Renal pelvis (tissue), 4 donors: ENCODE data around the gene CYBRD1. TPM values are rescaled to one million over a fixed set of nuclear protein-coding genes. Genes with fewer than 3 reads are reported as not detected.
"Not testable (repeated sequence)": the region's sequence is repeated elsewhere in the genome, so short reads cannot be mapped to it uniquely, and the experiment has no call there.

Experiments used
- DNase-seq: peaks from one replicate; pipeline ENCODE4 v3.0.0-alpha.2; 2013
- polyA plus RNA-seq, 3 donors: library from polyadenylated mRNA; unstranded; fragments of 120-200 nt; gene quantifications; one replicate each; pipeline ENCODE4 v1.2.1, GENCODE V29; 2013; ENCODE audit not compliant: insufficient read length in 3 of 3

Gene CYBRD1
- polyA plus RNA-seq, 3 donors: 34.0 to 40.3 (median 36.0) TPM

DNA sequence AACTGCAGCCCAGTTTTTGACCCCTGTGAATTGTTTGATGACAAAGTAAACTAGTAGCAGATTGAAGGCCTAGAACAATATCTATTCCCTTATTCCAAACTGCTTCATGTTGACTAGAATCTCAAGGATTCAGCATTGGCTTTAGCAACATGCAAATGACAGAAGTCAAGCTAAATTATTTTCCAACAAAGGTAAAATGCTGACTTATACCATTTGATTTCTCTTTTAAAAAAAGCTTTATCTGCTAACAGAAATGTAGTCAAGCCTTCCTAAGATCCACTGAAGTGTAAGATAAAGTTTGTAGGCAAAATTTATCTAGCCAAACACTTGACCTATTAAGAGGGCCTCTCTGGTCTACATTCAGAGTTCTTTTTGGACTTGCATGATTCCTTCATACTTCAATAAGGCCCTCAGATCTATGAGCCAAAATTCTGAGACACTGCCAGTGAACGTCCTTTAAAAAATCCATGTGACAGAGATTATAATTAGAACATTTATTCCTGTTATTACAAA is 9.5 kb upstream of the CYBRD1 start:
- no peak for DNase-seq

DNA sequence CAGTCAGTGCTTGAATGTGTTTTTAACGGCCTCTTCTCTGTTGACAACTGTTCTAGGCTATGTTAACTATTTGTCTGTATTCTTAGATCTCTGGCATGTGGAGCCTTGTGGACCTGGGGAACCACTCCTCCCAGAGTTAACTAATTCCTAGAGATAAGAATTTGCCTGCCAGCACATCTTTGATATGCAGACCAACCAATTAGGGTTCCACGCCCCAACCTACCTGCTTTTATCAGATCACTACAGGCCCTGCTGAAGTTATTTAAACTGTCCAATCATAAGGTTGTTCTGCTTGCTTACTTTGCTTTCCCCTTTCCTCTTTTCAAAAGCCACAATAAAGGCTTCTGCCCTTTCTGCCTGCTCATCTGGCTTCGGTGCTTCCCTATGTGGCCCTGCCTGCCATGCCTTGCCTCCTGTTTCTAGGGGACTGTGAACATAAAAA is 8.5 kb upstream of the CYBRD1 start:
- no peak for DNase-seq

DNA sequence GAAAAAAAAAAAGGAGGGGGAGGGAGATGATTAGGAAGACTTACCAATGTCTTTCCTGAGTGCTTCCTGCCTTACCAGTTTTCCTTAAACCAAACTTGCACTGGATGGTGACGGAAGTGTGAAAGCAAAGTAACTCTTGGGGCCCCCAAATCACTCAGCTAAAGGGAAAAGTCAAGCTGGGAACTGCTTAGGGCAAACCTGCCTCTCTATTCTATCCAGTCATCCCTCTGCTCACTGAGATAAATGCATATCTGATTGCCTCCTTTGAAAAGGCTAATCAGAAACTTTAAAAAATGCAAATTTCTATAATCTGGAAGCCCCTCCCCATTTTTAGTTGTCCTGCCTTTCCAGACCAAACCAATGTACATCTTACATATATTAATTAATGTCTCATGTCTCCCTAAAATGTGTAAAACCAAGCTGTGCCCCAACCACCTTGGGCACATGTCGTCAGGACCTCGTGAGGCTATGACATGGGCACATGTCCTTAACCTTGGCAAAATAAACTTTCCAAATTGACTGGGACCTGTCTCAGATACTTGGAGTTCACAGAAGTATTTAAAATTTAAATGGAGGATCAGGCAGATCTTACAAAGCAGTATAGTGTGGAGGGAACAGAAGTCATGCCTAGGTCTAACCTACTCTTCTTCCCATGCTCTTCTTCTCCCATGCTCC is 7.2 kb upstream of the CYBRD1 start:
- DNase-seq: no peak

DNA sequence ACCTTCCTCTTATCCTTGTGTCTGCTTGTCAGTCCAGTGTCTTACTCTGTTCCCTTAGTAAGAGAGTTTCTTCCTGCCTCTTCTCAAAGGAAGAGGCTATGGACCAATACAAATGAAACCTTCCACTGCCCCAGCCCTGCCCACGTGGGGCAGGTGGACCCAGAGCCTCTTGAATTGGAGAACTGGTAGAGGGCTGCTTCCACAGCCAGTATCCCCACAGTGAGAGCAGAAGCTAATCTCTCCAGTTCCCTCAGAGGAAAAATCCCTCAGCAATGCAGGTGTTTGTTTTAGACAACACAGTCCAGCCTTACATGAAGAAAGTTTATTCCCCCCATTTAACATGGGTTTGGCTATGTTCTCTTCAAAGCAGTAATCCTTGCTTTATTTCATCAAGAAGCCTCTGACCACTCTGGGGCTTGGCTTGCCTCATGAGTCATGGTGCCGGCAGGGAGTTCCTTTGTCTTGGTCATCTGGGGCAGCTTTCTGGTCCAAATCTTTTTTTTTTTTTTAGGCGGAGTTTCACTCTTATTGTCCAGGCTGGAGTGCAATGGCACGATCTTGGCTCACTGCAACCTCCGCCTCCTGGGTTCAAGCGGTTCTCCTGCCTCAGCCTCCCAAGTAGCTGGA is 6.5 kb upstream of the CYBRD1 start:
- no peak for DNase-seq

DNA sequence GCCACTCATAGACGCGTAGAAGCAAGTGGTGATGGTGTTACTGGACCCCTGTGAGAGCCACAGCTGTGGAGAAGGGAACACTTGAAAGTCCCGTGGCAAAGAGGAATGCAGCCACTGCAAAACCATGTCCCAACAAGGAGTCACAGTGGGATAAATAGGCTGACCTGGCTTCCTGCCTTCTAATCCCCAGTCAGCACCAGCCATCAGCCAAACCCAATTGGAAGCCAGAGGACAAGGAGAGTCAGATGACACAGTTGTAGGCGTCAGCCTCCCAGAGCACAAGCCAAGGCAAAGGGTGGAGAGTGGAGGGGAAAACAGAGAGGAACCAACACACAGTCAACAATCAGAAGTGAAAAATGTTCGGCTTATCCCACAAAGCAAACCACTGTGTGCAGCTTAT is 5.5 kb upstream of the CYBRD1 start:
- DNase-seq: no peak

DNA sequence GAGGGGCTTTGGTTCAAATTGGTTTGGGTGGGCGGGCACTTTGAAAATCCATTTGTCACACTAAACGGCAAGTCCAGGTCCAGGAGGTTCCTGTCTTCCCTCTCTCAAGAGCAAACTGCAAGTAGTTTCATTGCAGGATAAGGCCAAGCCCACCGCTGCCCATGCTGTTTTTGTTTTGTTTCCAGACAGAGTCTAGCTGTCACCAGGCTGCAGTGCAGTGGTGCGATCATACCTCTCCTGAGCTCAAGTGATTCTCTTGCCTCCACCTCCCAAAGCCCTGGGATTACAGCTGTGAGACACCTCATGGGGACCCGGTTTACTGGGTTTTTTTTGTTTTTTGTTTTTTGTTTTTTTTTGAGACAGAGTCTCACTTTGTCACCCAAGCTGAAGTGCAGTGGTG is 1.8 kb upstream of the CYBRD1 start:
- no peak for DNase-seq

DNA sequence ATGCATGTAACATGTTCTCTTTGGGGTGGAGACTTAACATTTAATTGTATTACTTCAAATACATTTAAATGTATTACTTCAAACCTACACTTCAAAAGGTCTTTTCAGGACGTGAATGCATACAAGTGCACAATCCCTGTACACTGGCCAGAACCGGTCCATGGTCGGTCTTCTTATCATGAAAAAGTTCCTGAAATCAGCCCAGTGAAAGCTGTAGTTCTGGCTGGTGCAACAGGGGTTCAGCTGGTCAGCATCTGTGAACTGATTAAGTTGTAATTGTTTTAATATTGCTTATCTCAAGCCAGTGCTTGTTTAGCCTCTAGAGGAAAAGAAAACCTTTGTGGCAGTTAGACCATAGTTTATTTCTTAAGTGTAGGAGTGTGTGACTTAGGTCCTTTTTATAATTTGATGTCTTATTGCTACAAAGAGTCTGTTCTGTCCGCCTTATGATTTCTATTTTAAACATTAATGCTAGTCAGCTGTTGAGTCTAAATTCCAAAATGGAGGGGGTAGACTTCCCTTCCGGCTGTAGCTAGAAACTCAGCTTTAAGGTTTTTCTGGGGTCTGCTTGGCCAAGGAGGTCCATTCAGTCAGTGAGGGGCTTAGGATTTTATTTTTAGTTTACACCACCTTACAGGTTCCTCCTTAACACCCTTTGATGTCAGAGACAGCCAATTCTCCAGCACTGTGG is 768 bp upstream of the CYBRD1 start:
- peak; percentile 12 for DNase-seq

DNA sequence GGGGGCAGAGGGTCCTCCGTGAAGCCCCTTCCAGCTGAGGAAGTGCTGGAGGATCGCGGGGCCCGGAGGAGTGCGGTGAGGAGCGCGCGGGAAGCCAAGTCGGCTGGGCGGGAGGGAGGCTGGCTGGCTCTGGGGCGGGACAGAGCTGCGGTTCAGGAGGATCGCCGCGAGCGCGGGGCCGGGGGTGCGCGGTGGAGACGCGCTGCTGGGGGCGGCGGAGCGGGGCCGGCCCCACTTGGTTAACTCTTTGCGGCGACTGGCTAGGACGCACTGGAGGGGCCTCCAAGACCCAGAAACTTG is 464 bp downstream of the CYBRD1 start:
- DNase-seq: peak; percentile 37

DNA sequence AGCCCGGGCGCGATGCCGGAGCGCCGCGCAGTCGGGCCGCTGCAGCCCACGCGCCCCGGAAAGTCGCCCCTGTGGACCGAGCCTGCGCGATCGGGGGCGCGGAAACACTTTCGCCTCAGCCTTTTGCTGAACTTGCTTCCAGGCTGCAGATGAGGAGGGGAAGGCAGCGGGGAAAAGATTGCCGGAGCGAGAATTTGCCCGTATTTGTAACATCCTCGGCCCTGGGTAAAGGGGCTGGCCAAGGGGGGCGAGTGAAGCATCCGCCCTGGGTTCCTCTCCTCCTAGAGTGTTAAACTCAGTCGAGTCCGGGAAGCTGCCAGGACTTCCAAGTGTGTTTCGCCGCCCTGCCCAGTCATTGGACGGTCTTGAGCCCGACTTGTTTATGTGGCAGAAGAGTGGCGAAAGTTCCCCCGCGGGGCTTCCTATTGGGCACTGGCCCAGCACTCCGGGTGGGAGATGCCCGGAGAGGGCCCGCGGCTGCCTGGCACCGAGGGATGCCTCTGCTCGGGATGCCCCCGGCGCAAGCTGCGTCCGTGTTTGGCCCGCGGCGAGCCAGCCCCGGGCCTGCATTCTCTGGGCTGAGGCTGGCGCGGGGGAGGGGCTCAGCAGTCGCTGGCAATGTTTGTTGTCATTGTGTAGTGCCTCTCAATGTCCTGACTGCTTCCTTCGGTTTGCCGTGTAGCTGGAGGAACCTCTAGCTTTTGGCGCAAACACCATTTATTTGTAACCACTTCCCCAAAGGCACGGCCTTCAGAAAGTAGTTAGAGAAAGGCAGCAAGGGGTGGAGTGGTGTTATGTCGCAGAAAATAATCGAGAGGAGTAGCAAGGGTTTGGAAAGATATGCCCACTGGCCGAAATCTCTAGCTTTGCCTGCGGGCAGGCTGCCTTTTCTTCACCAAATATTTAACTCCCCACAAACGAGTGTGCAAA is 1.1 kb downstream of the CYBRD1 start:
- DNase-seq: peak; percentile 67

DNA sequence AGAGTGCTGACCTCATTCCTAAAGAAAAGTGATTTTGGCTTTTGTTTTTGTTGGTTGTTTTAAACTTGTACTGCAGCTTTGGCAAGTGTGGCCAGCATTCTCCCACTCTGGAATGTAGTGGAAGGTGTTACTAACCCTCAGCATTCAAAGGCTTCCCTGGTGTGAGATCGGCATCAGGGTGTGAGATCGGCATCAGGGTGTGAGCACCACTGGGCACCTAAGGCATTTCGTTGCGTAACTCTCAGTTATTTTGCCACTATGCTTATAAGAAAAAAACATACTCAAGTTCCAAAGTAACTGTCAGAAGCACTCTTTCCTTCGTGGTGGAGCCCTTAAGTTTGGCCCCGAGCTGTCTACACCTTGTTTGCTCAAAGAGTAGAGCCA is 1.7 kb downstream of the CYBRD1 start:
- no peak for DNase-seq

DNA sequence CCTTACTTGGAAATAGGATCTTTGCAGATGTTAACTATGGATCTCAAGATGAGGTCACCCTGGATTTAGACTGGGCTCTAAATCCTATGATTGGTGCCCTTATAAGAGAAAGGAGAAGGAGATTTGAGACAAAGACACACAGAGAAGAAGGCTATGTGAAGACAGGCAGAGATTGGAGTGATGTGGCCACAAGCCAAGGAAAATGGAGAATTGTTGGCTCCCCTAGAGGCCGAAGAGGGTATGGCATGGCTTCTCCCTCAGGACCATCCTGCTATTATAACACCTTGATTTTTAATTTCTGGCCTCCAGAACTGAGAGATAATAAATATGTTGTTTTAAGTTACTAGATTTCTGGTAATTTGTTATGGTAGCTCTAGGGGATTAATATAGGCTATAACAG is 7.6 kb downstream of the CYBRD1 start:
- DNase-seq: no peak

DNA sequence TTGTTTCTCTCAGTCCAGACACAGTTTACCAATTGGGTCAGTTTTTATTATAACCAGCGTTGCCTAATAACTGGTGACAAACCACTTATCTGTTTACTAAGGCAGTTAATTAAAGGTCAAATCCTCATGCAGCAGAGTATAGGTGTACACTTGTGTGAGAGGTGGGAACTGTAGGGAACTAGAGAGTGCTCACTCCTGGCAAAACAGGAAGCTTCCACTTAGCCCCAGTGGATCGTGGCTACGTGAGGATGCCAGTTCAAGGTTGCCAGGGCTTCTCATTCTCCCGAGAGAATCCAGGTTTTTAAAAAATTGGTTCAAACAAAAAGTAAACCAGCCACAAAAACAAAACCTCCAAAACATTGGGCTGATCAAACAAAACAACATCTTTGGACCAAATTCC is 8.1 kb downstream of the CYBRD1 start:
- DNase-seq: no peak

DNA sequence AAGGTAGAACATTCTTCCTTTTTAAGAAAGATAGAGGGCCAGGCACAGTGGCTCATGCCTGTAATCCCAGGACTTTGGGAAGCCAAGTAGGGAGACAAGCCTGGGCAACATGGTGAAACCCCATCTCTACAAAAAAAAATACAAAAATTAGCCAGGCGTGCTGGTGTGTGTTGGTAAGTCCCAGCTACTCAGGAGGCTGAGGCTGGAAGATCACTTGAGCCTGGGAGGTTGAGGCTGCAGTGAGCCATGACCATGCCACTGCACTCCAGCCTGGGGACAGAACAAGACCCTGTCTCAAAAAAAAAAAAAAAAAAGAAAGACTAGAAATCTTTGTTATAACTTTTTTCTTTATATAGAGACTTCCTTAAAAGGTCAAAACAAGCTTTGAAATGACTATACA is 8.6 kb downstream of the CYBRD1 start:
- not testable (repeated sequence) for DNase-seq

DNA sequence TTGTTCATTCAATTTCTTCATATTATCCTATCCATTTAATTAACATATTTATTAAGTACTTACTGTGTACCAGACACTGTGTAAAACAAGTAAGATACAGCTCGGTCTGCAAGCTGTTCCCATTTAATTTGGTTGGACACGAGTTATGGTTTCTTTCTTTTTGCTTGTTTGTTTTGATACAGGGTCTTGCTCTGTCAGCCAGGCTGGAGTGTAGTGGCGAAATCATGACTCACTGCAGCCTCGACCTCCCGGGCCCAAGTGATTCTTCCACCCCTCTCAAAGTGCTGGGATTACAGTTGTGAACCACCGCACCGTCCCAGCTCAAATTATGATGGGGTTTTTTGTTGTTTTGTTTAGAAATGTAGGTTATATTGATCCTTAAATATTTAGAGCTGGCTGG is 9.0 kb downstream of the CYBRD1 start:
- no peak for DNase-seq

DNA sequence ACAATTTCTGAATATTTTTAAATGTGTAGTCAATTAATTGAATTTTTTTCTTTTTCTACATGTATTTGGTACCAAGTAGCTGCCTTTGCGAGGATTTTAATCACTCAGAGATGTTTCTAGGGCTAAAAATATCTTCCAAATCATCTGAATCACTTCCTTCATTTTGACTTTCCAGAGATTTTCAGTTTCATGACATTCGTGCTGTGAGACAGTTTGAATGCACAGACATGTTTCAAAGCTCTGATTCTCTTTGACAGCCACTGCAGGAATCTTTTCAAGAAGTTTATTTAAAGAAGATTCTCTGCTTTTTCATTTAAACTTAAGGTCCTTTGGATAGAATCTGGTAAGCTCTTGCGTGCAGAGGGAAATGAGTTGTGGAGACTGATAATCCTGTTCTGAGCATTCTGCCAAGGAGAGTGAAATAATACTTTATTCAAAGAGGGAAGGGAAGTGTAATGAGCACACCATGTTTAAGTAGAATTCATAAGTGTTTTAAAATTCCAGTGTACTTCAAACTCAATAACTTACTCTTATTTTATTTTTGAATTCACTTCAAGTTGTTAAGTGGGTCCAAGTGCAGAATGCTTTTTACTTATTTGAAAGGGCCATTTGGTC is 9.7 kb downstream of the CYBRD1 start:
- DNase-seq: no peak

DNA sequence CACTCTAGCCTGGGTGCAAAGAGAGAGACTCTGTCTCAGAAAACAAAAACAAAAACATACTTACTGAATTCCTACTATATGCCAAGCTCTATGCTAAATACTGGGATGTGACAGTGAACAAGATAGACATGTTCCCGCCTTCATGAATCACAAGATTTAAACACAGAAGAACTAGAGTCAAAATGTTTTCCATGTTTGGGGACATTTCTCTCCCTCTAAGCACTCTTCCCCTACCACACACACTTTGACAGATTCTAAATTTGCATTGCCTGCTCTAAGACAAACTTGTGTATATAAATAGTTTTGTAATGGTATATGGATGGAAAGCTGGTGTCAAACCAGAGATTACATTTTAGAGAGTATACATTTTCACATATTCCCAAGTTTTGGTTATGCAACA is 11.1 kb downstream of the CYBRD1 start:
- no peak for DNase-seq

DNA sequence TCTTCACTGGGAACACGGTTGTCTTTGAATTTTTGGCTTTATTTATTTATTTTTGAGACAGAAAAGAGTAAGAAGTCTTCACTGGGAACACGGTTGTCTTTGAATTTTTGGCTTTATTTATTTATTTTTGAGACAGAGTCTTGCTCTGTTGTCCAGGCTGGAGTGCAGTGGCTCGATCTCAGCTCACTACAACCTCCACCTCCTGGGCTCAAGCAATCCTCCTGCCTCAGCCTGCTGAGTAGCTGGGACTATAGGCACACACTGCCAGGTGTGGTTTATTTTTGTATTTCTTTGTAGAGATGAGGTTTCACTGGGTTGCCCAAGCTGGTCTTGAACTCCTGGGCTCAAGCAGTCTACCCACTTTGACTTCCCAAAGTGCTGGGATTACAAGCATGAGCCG is 13.3 kb downstream of the CYBRD1 start:
- DNase-seq: not testable (repeated sequence)

DNA sequence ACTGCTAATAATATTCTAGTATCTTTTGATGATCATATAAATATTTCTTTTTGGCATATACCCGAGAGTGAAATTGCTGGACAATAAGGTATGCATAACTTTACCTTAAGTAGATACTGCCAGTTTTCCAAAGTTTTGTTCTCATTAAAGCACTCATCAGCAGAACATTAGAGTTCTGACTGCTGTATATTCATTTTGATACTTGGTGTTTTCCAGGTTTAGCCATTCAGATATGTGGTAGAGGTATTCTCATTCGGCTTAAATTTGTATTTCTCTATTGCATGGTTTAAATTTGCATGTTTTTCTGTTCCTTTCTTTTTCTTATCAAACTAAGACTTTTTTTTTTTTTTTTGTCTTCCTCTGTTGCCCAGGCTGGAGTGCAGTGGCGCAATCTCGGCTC is 18.2 kb downstream of the CYBRD1 start:
- DNase-seq: no peak

DNA sequence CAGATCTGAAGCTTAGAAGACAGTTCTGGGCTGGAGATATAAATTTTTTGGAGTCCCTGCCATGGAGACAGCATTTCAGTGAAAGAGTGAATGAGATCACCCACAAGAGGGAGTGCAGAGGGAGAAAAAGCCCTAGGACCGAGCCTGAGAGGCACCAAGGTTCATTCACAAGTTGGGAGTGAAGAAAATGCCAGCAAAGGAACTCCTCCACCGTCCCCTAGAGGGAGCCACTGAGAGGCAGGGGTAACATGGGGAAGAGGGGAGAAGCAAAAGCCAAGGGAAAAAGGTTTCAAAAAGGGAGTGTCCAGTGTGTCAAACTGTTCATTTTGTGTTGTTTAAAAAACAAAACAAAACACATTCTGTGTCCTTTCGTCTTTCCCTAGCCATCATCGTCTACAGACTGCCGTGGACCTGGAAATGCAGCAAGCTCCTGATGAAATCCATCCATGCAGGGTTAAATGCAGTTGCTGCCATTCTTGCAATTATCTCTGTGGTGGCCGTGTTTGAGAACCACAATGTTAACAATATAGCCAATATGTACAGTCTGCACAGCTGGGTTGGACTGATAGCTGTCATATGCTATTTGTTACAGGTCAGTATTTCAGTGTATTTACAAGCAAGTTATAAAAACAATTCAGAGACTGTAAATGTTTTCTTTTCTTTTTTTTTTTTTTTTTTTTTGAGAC is 19.1 kb downstream of the CYBRD1 start:
- no peak for DNase-seq

DNA sequence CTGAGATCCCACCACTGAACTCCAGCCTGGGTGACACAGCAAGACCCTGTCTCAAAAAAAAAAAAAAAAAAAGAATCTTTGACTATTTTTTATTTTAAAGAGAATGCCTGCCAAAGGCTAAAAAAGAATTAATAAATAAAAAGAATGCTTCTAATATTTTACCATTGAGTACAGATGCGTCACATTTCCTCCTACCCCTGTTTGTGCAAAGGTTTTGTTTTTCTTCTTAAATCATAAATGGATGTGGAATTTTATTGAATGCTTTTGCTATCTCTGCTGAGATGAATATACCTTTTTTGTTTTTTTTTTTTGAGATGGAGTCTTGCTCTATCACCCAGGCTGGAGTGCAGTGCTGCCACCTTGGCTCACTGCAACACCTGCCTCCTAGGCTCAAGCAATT is 22.8 kb downstream of the CYBRD1 start:
- no peak for DNase-seq

DNA sequence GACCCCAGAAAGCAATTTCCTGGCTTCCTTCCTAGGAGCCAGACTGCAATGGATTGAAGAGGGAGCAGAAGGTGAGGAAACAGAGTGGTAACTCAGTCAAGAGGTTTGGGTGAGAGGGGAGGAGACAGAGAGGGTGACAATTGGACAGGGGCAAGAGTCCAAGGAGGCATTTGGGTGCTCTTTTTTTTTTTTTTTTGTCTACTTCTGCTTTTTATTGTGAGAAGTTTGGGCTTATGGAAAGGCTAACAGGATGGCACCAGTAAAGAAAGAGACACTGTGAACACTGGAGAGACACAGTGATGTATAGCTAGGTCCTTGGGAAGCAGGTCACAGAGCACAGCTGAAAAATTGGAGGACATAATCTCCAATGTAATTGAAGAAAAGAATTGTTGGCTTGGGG is 25.0 kb downstream of the CYBRD1 start:
- no peak for DNase-seq
